Measurements from ENCODE around the gene C1QTNF9B. TPM values are rescaled to one million over a fixed set of nuclear protein-coding genes. Genes with fewer than 3 reads are reported as not detected.

Gene C1QTNF9B
- polyA plus RNA-seq, 3 donors = not detected

DNA sequence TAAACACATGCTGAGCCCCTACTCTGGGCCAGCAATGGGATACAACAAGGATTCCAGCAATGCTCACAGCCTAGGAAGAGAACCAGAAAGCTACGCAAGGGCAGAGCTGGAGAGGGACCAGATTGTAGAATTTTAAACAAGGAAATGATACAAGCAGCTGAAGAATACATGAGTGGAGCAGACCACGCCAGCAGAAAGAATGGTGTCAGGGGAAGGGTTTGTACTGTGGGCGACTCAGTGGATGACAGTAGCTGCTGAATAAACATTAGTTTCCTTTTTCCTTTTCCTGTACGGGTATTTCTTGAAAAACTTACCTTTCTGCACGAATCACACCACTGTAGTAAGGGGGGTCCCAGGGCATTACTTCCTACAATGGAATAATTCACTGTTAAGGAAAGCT lies 38.8 kb downstream of the C1QTNF9B start:
- no peak overlapping the region for H3K27ac ChIP-seq (ENCODE audit: low read depth in 1 of 2, low read length in 2 of 2)
- H3K4me1 ChIP-seq (ENCODE audit: control insufficient read depth in 1 of 2, insufficient read depth in 2 of 2, low read length in 2 of 2) = no peaks in the 10 kb centered on the region
- H3K36me3 ChIP-seq (replicated peaks in 1 of 2; ENCODE audit: control insufficient read depth in 1 of 2, insufficient read depth in 2 of 2, low read length in 2 of 2) = peaks cover 0 to 9% of the 10 kb centered on the region in 2 donors
- no peak overlapping the region for H3K4me2 ChIP-seq (replicated peaks; ENCODE audit: extremely low read depth, low read length, poor library complexity, severe bottlenecking)
- Mint-ChIP-seq H3K4me3 (no peak overlapping the region), H3K36me3 (peaks cover 6 to 14% of the 10 kb centered on the region in 2 donors), H3K4me1 (no peaks in the 10 kb centered on the region), H3K27ac (peak overlapping the region in 1 of 7 donors; percentile 15), H3K27me3 (ENCODE audit: low read depth in 3 of 3) (peaks cover 0 to 1% (median 0%) of the 10 kb centered on the region in 3 donors), H3K9me3 (no peaks in the 10 kb centered on the region)
- H2AFZ ChIP-seq (ENCODE audit: insufficient read depth, low read depth, low read length, poor library complexity, severe bottlenecking) = no peak overlapping the region
- no peak overlapping the region for H3K9ac ChIP-seq (ENCODE audit: insufficient read depth, low read length, poor library complexity, severe bottlenecking)
- no peaks in the 10 kb centered on the region for H3K79me2 ChIP-seq (ENCODE audit: insufficient read depth, low read length)
- TF ChIP-seq, protein P1, sequence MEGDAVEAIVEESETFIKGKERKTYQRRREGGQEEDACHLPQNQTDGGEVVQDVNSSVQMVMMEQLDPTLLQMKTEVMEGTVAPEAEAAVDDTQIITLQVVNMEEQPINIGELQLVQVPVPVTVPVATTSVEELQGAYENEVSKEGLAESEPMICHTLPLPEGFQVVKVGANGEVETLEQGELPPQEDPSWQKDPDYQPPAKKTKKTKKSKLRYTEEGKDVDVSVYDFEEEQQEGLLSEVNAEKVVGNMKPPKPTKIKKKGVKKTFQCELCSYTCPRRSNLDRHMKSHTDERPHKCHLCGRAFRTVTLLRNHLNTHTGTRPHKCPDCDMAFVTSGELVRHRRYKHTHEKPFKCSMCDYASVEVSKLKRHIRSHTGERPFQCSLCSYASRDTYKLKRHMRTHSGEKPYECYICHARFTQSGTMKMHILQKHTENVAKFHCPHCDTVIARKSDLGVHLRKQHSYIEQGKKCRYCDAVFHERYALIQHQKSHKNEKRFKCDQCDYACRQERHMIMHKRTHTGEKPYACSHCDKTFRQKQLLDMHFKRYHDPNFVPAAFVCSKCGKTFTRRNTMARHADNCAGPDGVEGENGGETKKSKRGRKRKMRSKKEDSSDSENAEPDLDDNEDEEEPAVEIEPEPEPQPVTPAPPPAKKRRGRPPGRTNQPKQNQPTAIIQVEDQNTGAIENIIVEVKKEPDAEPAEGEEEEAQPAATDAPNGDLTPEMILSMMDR (IDR thresholded peaks at IDR 0.05) = no peak
- no peaks in the 10 kb centered on the region for H3K27me3 ChIP-seq (ENCODE audit: control insufficient read depth in 2 of 2, insufficient read depth in 2 of 2, low read length in 2 of 2)
- no peaks in the 10 kb centered on the region for H3K9me3 ChIP-seq (replicated peaks in 1 of 2; ENCODE audit: control insufficient read depth in 1 of 2, insufficient read depth in 1 of 2, low read length in 2 of 2)
- DNase-seq = no peak
- no peaks in the 10 kb centered on the region for H4K20me1 ChIP-seq (ENCODE audit: insufficient read depth, low read length)
- no peak overlapping the region for H3K4me3 ChIP-seq (replicated peaks in 1 of 3; ENCODE audit: low read depth in 2 of 3, low read length in 3 of 3)
- WGBS (ENCODE audit: insufficient coverage) = 71% methylated on average over 1 of the region's 5 CpGs
- intact Hi-C loops (cut with micrococcal nuclease) = no loop called here

DNA sequence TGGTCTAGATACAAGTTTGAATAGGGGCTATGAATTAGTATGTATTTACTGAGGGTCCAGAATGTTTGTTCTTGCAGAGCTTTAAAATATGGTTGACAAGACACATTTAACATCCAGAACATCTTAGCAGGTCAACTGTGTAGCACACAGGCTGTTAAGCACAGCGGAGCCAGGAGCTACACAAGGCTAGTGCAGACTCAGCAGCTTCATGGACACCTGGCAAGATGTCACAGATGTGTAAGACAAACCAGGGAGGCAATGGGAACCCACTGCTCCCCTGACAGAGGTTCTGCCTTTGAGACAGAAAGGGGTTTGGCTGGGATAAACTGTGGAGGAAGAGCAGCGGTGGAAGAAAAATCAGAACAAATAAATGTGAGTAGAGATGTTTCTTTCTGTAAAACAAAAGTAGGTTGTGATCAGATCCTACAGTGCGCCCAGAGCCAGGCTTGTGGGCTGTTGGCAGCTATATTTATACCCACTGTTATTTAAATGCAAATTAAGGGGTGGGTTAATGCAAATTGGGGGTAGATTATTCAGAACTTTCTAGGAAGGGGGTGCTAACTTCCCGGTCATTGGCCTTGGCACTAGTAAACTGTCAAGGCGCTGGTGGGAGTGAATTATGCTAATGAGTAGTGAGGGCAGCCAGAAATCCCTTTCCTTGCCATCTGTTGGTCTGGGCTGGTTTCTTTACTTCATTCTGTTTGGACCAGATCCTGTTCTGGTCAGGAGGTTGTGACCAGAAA lies 41.1 kb downstream of the C1QTNF9B start:
- TF ChIP-seq, protein P1 (IDR thresholded peaks at IDR 0.05) = no peak
- 86% methylated on average over 2 of the region's 5 CpGs for WGBS (ENCODE audit: insufficient coverage)
- H3K4me2 ChIP-seq (replicated peaks; ENCODE audit: extremely low read depth, low read length, poor library complexity, severe bottlenecking) = no peak overlapping the region
- H3K27me3 ChIP-seq (ENCODE audit: control insufficient read depth in 2 of 2, insufficient read depth in 2 of 2, low read length in 2 of 2) = no peaks in the 10 kb centered on the region
- H2AFZ ChIP-seq (ENCODE audit: insufficient read depth, low read depth, low read length, poor library complexity, severe bottlenecking) = no peak overlapping the region
- no peaks in the 10 kb centered on the region for H3K36me3 ChIP-seq (replicated peaks in 1 of 2; ENCODE audit: control insufficient read depth in 1 of 2, insufficient read depth in 2 of 2, low read length in 2 of 2)
- intact Hi-C loops (cut with micrococcal nuclease) = no loop called here
- H4K20me1 ChIP-seq (ENCODE audit: insufficient read depth, low read length) = no peaks in the 10 kb centered on the region
- Mint-ChIP-seq H3K9me3 (no peaks in the 10 kb centered on the region), H3K4me3 (no peak overlapping the region), H3K36me3 (peaks cover 6 to 10% of the 10 kb centered on the region in 2 donors), H3K27ac (no peak overlapping the region), H3K4me1 (no peaks in the 10 kb centered on the region), H3K27me3 (ENCODE audit: low read depth in 3 of 3) (peaks cover 0 to 1% (median 0%) of the 10 kb centered on the region in 3 donors)
- H3K4me3 ChIP-seq (replicated peaks in 1 of 3; ENCODE audit: low read depth in 2 of 3, low read length in 3 of 3) = no peak overlapping the region
- H3K4me1 ChIP-seq (ENCODE audit: control insufficient read depth in 1 of 2, insufficient read depth in 2 of 2, low read length in 2 of 2) = no peaks in the 10 kb centered on the region
- no peak overlapping the region for H3K9ac ChIP-seq (ENCODE audit: insufficient read depth, low read length, poor library complexity, severe bottlenecking)
- no peaks in the 10 kb centered on the region for H3K79me2 ChIP-seq (ENCODE audit: insufficient read depth, low read length)
- no peak overlapping the region for H3K27ac ChIP-seq (ENCODE audit: low read depth in 1 of 2, low read length in 2 of 2)
- DNase-seq = no peak
- no peaks in the 10 kb centered on the region for H3K9me3 ChIP-seq (replicated peaks in 1 of 2; ENCODE audit: control insufficient read depth in 1 of 2, insufficient read depth in 1 of 2, low read length in 2 of 2)
